ENCODE data around the gene GLRA1.

The GLRA1 gene

GRCh38 chr5:151956725-151957124 is 32.1 kb upstream of the GLRA1 start:
- H3K4me3 ChIP-seq (ENCODE audit: low read depth, low read length), result no peak overlapping the region
- TF ChIP-seq CTCF (IDR thresholded peaks at IDR 0.05; ENCODE audit: borderline replicate concordance, insufficient read depth, low read depth, low read length), result no peak

DNA sequence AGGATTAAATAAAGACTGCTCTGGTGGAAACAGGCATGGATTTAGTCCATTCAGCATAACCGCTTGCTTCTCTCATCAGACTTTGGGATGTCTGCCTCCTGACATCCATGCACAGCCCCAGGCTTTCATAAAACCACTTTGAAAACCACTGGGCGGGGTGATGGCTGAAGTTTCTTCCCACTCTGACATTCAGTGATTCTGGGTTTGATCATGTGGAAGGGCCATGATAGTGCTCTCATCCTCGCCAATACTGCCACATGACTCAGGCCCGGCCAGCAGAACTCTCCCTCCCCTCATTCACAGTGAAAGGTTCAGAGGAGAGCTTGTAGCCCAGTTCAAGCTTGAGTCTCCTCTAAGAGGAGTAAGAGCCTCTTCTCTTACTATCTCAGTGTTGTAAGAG is 29.6 kb upstream of the GLRA1 start:
- no peak for TF ChIP-seq CTCF (IDR thresholded peaks at IDR 0.05; ENCODE audit: borderline replicate concordance, insufficient read depth, low read depth, low read length)
- H3K4me3 ChIP-seq (ENCODE audit: low read depth, low read length), result no peak overlapping the region

DNA sequence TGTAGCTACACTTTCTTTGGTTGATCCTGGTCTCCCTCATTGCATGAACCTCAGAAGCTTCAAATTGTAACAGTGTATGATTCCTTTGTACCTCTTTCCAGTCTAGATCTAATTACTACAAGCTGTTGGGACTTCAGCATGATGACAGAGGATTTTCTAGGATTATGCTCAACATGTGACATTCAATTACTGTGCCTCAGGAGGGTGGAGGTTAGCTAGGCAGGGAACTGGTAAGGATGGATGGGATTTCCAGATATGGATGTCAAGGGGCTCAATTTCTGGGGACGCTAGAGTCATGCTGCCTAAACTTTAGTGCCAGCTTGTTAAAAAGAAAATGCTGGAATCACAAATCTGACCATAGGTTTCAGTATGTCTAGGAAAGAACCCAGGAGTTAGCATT is 29.2 kb upstream of the GLRA1 start:
- TF ChIP-seq CTCF (IDR thresholded peaks at IDR 0.05; ENCODE audit: borderline replicate concordance, insufficient read depth, low read depth, low read length), result no peak
- H3K4me3 ChIP-seq (ENCODE audit: low read depth, low read length), result no peak overlapping the region

GRCh38 chr5:151952238-151952637 is 27.6 kb upstream of the GLRA1 start:
- no peak for TF ChIP-seq CTCF (IDR thresholded peaks at IDR 0.05; ENCODE audit: borderline replicate concordance, insufficient read depth, low read depth, low read length)
- H3K4me3 ChIP-seq (ENCODE audit: low read depth, low read length), result no peak overlapping the region

- no peak for TF ChIP-seq CTCF (IDR thresholded peaks at IDR 0.05; ENCODE audit: borderline replicate concordance, insufficient read depth, low read depth, low read length)
- H3K4me3 ChIP-seq (ENCODE audit: low read depth, low read length), result no peak overlapping the region
Measured at GRCh38 chr5:151950706-151951105, 26.1 kb upstream of the GLRA1 start.

DNA sequence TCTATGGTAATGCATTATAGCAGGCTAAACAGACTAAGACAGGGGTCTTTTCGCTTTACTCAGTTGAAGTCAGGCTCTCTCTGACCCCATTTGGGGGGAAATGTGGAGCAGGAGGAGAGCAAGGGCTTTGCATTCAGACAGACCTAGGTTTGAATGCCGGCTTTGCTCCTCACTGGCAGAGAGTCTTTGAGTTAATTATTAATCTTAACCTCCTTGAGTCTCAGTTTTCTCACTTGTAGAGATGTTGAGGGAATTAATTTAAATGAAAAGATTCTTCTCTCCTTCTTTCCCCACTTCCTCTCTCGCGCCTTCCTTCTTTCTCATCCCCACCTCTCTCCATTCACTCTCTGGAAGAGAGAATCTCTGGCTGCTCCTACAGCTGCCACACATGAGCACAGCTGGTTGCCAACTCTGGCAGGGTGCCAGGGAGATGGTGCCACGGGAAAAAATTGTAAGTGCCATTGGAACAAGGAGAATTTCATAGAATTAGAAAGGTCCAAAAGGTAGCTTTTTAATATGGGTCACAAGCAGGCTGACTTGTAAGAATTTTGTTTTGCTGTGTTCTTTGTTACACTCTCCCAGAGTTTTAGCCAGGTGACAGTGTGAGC is 25.2 kb upstream of the GLRA1 start:
- no peak overlapping the region for H3K4me3 ChIP-seq (ENCODE audit: low read depth, low read length)
- no peak for TF ChIP-seq CTCF (IDR thresholded peaks at IDR 0.05; ENCODE audit: borderline replicate concordance, insufficient read depth, low read depth, low read length)

DNA sequence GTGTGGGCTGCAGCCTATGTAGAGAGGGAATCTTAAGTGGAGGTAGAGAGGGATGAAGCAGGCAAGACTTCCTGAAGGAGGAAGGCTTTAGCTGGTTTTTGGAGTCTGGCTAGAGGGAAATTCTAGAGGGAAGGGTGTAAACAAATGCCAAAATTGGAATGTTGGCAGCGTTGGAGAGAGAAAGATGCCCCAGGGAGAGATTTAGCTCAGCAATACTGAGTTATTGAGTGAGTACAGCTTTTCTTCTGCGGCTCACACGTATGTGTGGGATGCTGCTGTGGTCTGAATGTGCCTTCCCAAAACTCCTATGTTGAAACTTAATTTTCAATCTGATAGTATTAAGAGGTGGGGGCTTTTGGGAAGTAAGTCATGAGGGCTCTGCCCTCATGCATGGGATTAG is 24.5 kb upstream of the GLRA1 start:
- TF ChIP-seq CTCF (IDR thresholded peaks at IDR 0.05; ENCODE audit: borderline replicate concordance, insufficient read depth, low read depth, low read length), result no peak
- no peak overlapping the region for H3K4me3 ChIP-seq (ENCODE audit: low read depth, low read length)

Data from GM12875 (cell line).